Liver (tissue), 9 donors: Measurements from ENCODE around the gene BTG3. TPM values are rescaled to one million over a fixed set of nuclear protein-coding genes. Genes with fewer than 3 reads are reported as not detected.

ENCODE experiments used
- DNase-seq: peaks from one replicate; pipeline ENCODE4 v3.0.0-alpha.2; 2017; ENCODE audit warnings: low spot score
- H3K27ac ChIP-seq, 2 donors: one replicate each; pipeline ENCODE4 v1.7.0; 2013; ENCODE audit warnings: inconsistent platforms in 2 of 2, low read length in 2 of 2, control low read depth in 1 of 2, low read depth in 1 of 2, mild to moderate bottlenecking in 1 of 2
- H3K27me3 ChIP-seq, 4 donors: one replicate each; pipeline versions ENCODE4 v1.6.1 to v1.7.0; 2013; ENCODE audit warnings: low read length in 3 of 4, inconsistent platforms in 1 of 4, mild to moderate bottlenecking in 1 of 4, moderate library complexity in 1 of 4; ENCODE audit not compliant: control insufficient read depth in 4 of 4, insufficient read depth in 4 of 4
- H3K36me3 ChIP-seq, 4 donors: one replicate each; pipeline versions ENCODE4 v1.6.1 to v1.7.0; 2013; ENCODE audit warnings: low read length in 3 of 4, mild to moderate bottlenecking in 3 of 4, low read depth in 1 of 4, moderate library complexity in 1 of 4; ENCODE audit not compliant: control insufficient read depth in 4 of 4, insufficient read depth in 3 of 4
- H3K4me1 ChIP-seq, 4 donors: one replicate each; pipeline versions ENCODE4 v1.6.1 to v1.7.0; 2013; ENCODE audit warnings: low read length in 3 of 4, mild to moderate bottlenecking in 3 of 4, moderate library complexity in 1 of 4; ENCODE audit not compliant: control insufficient read depth in 4 of 4, insufficient read depth in 4 of 4
- H3K4me3 ChIP-seq, 3 donors: one replicate each; pipeline versions ENCODE4 v1.6.1 to v1.7.0; 2013; ENCODE audit warnings: low read length in 3 of 3, control low read depth in 1 of 3, low read depth in 1 of 3, mild to moderate bottlenecking in 1 of 3
- H3K9ac ChIP-seq, 2 donors: one replicate each; pipeline ENCODE4 v1.7.0; 2013; ENCODE audit warnings: low read length in 2 of 2, mild to moderate bottlenecking in 2 of 2, moderate library complexity in 2 of 2, control low read depth in 1 of 2, low read depth in 1 of 2
- H3K9me3 ChIP-seq, 4 donors: one replicate each; pipeline versions ENCODE4 v1.6.1 to v1.7.0; 2013; ENCODE audit warnings: low read length in 3 of 4; ENCODE audit not compliant: control insufficient read depth in 4 of 4
- ATF3 ChIP-seq: IDR thresholded peaks from 2 replicates; pipeline ENCODE4 v1.6.1; 2016; ENCODE audit warnings: antibody characterized with exemption
- CTCF ChIP-seq: fragments of 150-350 bp; IDR thresholded peaks from 2 replicates; pipeline ENCODE4 v1.5.1; 2017; ENCODE audit warnings: improper control_type of control experiment, low read depth, low read length; ENCODE audit not compliant: missing input control
- EGR1 ChIP-seq, 2 donors: IDR thresholded peaks; 2 replicates each; pipeline ENCODE4 v1.6.1; 2016 to 2018; ENCODE audit warnings: antibody characterized with exemption in 2 of 2, low read depth in 2 of 2
- FOXA1 ChIP-seq: IDR thresholded peaks from 2 replicates; pipeline ENCODE4 v1.6.1; 2016; ENCODE audit warnings: antibody characterized with exemption
- FOXA2 ChIP-seq: IDR thresholded peaks from 2 replicates; pipeline ENCODE4 v1.6.1; 2016; ENCODE audit warnings: antibody characterized with exemption
- GABPA ChIP-seq, 2 donors: IDR thresholded peaks in 1 of 2; conservative IDR thresholded peaks in 1 of 2; 2 replicates each; pipeline ENCODE4 v1.6.1; 2016; ENCODE audit warnings: antibody characterized with exemption in 2 of 2, mild to moderate bottlenecking in 1 of 2, moderate library complexity in 1 of 2
- HNF4A ChIP-seq, 2 donors: conservative IDR thresholded peaks; 2 replicates each; pipeline ENCODE4 v1.6.1; 2016; ENCODE audit warnings: antibody characterized with exemption in 2 of 2, mild to moderate bottlenecking in 2 of 2
- HNF4G ChIP-seq: IDR thresholded peaks from 2 replicates; pipeline ENCODE4 v1.6.1; 2016; ENCODE audit warnings: antibody characterized with exemption
- JUND ChIP-seq, 2 donors: IDR thresholded peaks; 2 replicates each; pipeline ENCODE4 v1.6.1; 2016; ENCODE audit warnings: antibody characterized with exemption in 2 of 2
- MAX ChIP-seq: IDR thresholded peaks from 2 replicates; pipeline ENCODE4 v1.6.1; 2016; ENCODE audit warnings: antibody characterized with exemption
- NR2F2 ChIP-seq: IDR thresholded peaks from 2 replicates; pipeline ENCODE4 v1.6.1; 2016; ENCODE audit warnings: antibody characterized with exemption
- RAD21 ChIP-seq, 2 donors: IDR thresholded peaks; 2 replicates each; pipeline ENCODE4 v1.6.1; 2016; ENCODE audit warnings: antibody characterized with exemption in 2 of 2, mild to moderate bottlenecking in 2 of 2
- REST ChIP-seq: IDR thresholded peaks from 2 replicates; pipeline ENCODE4 v1.6.1; 2016; ENCODE audit warnings: antibody characterized with exemption, mild to moderate bottlenecking
- RXRA ChIP-seq, 2 donors: IDR thresholded peaks; 2 replicates each; pipeline ENCODE4 v1.6.1; 2017 to 2018; ENCODE audit warnings: antibody characterized with exemption in 2 of 2, mild to moderate bottlenecking in 1 of 2
- SP1 ChIP-seq: IDR thresholded peaks from 2 replicates; pipeline ENCODE4 v1.6.1; 2018; ENCODE audit warnings: antibody characterized with exemption, mild to moderate bottlenecking
- TAF1 ChIP-seq: conservative IDR thresholded peaks from 2 replicates; pipeline ENCODE4 v1.6.1; 2016; ENCODE audit warnings: antibody characterized with exemption, mild to moderate bottlenecking
- YY1 ChIP-seq: IDR thresholded peaks from 2 replicates; pipeline ENCODE4 v1.6.1; 2016; ENCODE audit warnings: antibody characterized with exemption, mild to moderate bottlenecking
- ZBTB33 ChIP-seq: IDR thresholded peaks from 2 replicates; pipeline ENCODE4 v1.6.1; 2016; ENCODE audit warnings: antibody characterized with exemption
- WGBS: extraction: QIAGEN DNeasy Blood & Tissue Kit; methylation state at CpG from one replicate; pipeline ENCODE4 v1.1.7; 2013; 5-methylcytosine and 5-hydroxymethylcytosine counted together
- polyA plus RNA-seq, 2 donors: library from polyadenylated mRNA; stranded (reverse) in 1 of 2; unstranded in 1 of 2; fragments of 200-250 nt in 1 of 2; fragments of >200 nt in 1 of 2; fragmentation: Nextera tagmentation in 1 of 2; extraction: Ambion mirVana in 1 of 2; gene quantifications; one replicate each; pipeline versions ENCODE4 v1.2.1 to v1.2.3, GENCODE V29; 2013 to 2015
- total RNA-seq, 2 donors: library from RNA; depleted of rRNA; stranded (reverse); fragments of >200 nt; gene quantifications; one replicate each; pipeline ENCODE4 v1.2.3, GENCODE V29; 2014
- donor health status: healthy.
- donor health status: healthy.
- donor health status: healthy.
- donor health status: healthy.
- donor health status: healthy.

The BTG3 gene
- total and polyA plus RNA-seq, 4 donors = 4.1 to 25.5 (median 5.5) TPM

GRCh38 chr21:17636711-17637110 lies 24.0 kb upstream of the BTG3 start:
- 93% methylated on average over 4 of the region's 4 CpGs for WGBS
- no peak for DNase-seq
- H3K4me1 ChIP-seq = no peaks in the 10 kb centered on the region
- H3K4me3 ChIP-seq = no peak overlapping the region
- no peak overlapping the region for H3K9ac ChIP-seq
- TF ChIP-seq CTCF (no peak), RAD21 (IDR thresholded peaks at IDR 0.05) (no peak), EGR1 (IDR thresholded peaks at IDR 0.05; ENCODE audit: low read depth in 2 of 2) (no peak), YY1 (no peak), GABPA (IDR thresholded peaks at IDR 0.05 in 1 of 2, conservative IDR thresholded peaks at IDR 0.05 in 1 of 2) (no peak), HNF4A (conservative IDR thresholded peaks at IDR 0.05) (no peak), SP1 (no peak), FOXA2 (no peak), ATF3 (no peak), FOXA1 (no peak), MAX (no peak), TAF1 (no peak), REST (no peak), HNF4G (no peak), NR2F2 (no peak), RXRA (IDR thresholded peaks at IDR 0.05) (no peak), JUND (IDR thresholded peaks at IDR 0.05) (no peak), ZBTB33 (no peak)
- peaks cover 0 to 2% (median 0%) of the 10 kb centered on the region in 4 donors for H3K9me3 ChIP-seq
- H3K27ac ChIP-seq = no peak overlapping the region
- no peaks in the 10 kb centered on the region for H3K36me3 ChIP-seq
- no peaks in the 10 kb centered on the region for H3K27me3 ChIP-seq

- 75% methylated on average over 4 of the region's 4 CpGs for WGBS
- no peak overlapping the region for H3K9ac ChIP-seq
- no peak overlapping the region for H3K27ac ChIP-seq
- H3K27me3 ChIP-seq = no peaks in the 10 kb centered on the region
- H3K4me3 ChIP-seq = no peak overlapping the region
- DNase-seq = no peak
- H3K9me3 ChIP-seq = no peaks in the 10 kb centered on the region
- no peaks in the 10 kb centered on the region for H3K4me1 ChIP-seq
- TF ChIP-seq YY1 (no peak), HNF4G (no peak), FOXA2 (no peak), CTCF (no peak), RXRA (IDR thresholded peaks at IDR 0.05) (no peak), RAD21 (IDR thresholded peaks at IDR 0.05) (no peak), ATF3 (no peak), JUND (IDR thresholded peaks at IDR 0.05) (no peak)
- no peaks in the 10 kb centered on the region for H3K36me3 ChIP-seq
Measured at GRCh38 chr21:17631195-17631594, 18.5 kb upstream of the BTG3 start.
